NCI-H526 (cell line): ENCODE results near the gene ATRN.
A peak's percentile ranks its signal among the peaks of the same experiment; 100 is the strongest.

Source experiments
- DNase-seq, 2 experiments: peaks; one replicate each; lab custom pipeline; 2025; lab: John Stamatoyannopoulos, UW

The ATRN gene

GRCh38 chr20:3658019-3658715 lies 187.3 kb downstream of the ATRN start:
- DNase-seq, result no peak

DNA sequence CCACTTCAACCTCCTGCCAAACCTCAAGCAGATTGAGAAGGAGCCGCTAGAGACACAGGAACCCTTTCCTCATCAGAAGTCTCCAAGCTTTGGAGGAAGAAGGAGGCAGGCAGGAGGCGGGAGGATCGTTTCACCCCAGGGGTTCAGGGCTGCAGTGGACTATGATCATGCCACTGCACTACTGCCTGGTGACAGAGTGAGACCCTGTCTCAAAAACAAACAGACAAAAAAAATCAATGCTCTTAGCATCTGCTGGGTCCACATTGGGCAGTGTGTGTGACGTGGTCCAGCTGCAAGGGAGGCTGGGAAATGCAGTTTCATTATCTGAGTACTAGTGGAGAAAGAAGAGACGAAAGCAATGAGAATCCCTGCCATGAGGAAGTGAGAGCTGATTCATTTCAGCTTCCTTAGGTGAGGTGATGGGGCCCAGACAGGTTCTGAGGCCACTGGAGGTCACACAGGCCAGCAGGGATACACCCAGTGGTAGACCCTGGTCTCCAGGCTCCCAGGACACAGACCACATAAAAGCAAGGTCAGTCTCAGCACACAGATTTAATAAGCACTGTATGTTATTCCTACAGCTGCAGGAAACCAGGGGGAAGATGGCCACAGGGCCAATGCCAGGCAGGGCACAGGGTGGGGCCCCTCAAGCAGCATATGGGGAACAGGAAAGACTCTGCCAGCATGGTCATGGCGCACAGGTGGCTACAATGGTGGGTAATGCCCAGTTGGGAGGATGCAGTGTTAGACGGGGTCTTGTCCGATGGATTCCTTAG lies 188.1 kb downstream of the ATRN start:
- DNase-seq, result no peak

- DNase-seq, result no peak
These were observed 188.9 kb downstream of the ATRN start for GRCh38 chr20:3659492-3660261.

GRCh38 chr20:3660262-3661059 lies 189.6 kb downstream of the ATRN start:
- DNase-seq, result no peak

DNA sequence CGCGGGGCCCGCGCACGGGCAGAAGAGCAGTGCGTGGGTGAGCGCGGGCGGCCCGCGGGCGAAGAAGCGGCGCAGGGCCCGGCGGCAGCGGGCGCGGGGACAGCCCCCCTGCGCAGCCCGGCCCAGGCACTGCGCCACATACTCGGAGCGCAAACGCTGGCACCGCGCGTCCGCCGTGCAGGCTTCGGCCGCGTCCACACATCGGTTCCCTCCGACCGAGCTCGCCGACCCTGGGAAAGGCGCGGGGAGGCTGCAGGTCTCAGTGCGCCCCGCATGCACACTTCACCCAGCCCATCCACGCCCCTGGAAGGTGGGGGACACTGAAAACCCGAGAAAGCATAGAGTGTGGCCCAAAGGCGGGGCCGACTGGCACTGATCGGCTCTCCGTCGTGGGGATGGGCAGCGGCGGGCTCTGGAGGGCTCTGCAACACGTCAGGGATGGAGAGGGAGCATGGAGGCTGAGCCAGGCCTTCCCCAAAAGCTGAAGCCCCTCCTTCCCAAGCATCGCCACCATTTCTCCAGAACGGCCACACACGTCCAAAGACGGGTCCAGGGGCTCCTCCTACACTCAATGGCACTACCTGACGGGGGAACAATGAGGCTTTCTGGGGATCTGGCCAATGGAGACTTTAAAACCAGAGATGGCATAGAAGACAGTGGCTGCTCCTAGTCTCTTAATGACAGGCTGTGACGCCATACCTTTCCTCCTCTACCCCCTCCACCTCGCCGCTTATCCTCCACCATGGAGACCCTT lies 190.4 kb downstream of the ATRN start:
- DNase-seq, result no peak

DNA sequence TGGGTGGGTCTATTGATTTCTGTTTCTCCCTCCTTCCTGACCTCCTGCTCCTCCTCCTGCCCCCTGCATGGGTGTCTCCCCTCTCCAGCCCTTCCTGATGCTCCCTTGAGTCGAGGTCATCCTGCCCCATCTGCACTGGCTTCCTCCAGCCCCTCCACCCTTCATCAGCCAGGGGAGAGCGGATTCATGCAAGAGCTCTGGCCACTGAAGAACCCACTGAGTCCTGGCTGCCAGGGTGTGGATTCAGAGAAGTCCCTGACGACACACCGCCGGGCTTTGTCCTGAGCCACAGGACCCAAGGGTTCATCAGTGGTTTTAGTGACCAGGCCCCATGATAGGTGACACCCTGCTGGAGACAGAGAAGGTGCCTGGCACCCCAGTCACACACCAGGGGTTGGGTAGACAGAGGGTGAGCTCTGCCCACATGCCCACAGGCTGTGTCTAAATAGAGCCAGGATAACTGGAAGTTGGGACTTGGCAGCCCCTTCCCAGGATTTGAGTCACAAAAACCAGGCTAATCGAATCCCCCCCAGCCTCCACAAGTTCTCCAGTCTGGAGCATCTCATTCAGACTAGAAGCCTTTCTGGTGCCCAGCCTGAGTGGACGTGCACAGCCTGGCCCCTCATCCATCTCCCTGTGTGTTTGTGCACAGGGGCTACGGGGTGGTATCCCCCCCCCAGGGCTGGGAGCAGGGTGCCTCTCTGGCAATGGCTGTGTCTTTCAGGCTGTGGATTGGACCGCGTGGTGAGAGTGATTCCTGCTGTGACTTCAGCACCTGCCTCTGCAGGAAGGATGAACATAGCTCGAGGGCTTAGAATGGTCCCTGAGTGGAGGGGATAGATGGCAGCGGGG lies 191.2 kb downstream of the ATRN start:
- no peak for DNase-seq

GRCh38 chr20:3663031-3663701 lies 192.3 kb downstream of the ATRN start, which contains the start of gene GFRA4:
Gene GFRA4, minus strand, starts transcription at chr20:3663399. Its CDS starts 0 bp downstream, at chr20:3663399.
- DNase-seq, result no peak

DNA sequence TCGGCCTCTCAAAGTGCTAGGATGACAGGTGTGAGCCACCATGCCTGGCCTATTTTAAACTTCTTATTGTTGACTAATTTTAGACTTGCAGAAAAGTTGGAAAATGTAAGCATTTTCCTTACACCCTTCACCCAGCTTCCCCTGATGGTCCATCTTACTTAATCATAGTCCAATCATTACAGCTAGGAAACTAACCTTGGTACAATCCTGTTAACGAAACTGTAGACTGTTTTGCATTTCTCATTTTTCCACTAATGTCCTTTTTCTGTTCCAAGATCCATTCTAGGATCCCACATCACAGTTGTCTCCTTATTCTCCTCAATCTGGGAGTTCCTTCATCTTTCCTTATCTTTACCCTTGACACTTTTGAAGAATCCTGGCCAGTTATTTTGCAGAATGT lies 193.0 kb downstream of the ATRN start:
- DNase-seq, result no peak

DNA sequence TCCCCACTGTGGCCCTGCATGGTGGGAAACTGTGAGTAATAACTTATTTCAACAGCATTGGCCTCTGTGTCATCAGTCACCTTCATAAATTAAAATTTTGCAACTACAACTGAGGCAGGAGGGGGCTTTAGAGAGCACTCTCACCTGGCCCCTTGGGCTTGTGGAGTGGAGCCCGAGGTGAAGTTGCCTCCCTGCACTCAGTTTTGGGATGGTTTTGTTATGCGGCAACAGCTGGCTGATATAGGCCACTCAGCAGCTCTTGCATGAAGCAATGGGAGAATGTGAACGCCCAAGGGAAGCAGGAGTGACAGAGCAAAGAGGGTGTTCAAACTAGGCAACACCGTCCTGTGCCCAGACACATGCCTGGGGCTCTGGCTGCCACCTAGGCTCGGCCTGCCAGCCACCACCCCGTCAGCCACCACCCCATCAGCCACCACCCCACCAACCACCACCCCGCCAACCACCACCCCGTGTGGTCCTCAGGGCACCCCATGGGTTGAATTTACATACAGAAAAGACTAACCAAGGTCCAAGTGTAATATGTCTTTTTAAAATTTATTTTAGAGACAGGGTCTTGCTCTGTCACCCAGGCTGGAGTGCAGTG lies 196.7 kb downstream of the ATRN start:
- no peak for DNase-seq

DNA sequence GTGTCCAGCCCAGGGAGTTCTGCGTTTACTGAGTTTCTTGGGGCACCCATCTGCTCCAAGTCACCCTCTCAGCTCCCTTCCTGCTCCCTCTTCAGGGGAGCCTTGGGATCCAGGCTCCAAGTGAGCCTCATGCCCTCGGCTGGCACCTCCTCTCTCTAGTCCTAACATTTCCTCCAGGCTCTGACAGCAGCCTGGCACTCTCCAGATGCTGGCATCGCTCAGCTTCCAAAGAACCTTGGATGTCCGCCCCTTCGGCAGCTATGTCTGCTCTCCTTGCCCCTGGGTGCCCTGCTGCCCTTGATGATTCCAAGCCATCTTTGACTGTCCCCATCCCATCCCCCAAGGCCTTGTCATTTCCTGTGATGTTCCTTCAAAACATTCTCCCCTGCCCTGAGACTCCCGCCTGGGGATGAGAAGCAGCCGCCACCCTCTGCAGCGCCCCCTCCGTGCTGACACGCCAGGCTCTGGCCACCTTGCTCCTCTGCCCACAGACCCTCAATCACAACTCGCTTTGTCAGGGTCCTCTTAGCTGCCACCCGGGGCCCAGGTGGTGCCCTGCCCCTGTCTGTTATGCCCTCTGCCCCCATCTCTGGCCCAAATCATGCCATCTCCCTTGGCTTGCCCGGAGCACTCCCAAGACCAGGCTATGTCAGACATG lies 199.0 kb downstream of the ATRN start:
- no peak for DNase-seq

GRCh38 chr20:3670511-3670910 lies 199.7 kb downstream of the ATRN start:
- no peak for DNase-seq

DNA sequence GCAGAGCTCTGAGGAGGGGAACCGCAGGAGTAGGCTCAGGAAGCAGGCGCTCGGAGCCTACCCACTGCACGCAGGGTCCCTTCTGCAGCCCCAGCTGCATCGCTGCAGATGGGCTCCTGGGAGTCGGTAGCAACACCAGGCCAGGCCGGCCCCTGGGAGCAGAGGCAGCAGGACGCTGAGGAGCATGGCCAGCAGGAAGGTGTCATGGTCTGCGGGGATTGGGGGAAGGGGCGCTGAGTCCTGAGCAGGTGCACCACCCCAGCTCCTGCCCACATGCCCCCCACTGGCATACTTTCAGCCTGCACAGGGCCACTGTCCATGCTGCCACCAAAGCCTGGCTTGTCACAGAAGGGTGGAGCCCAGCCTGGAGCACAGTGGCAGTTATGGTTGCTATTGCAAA lies 200.1 kb downstream of the ATRN start:
- no peak for DNase-seq

DNA sequence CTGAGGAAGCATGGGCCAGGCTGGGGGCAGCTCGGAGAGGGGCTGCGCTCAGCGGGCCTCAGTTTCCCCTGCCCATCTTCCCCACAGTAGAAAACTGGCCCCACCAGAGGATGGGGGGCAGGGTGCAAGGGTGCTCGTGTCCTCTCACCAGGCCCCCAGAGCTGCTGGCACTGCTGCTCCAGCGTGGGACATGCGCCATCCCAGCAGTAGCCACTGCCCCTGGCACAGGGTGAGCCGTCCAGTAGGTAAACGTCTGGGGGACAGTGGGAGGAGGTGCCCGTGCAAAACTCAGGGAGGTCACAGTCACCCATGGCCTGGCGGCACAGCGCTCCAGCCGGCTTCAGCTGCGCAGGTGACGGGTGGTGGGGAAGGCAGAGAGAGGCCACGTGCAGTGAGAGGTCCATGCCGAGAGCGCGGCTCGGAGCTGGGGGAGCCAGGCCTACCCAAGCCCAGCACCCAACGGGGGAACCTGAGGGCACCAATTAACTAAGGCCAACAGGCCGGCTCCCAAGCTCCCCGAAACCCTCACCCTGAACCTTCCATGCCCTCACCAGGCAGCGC lies 201.2 kb downstream of the ATRN start:
- no peak for DNase-seq

DNA sequence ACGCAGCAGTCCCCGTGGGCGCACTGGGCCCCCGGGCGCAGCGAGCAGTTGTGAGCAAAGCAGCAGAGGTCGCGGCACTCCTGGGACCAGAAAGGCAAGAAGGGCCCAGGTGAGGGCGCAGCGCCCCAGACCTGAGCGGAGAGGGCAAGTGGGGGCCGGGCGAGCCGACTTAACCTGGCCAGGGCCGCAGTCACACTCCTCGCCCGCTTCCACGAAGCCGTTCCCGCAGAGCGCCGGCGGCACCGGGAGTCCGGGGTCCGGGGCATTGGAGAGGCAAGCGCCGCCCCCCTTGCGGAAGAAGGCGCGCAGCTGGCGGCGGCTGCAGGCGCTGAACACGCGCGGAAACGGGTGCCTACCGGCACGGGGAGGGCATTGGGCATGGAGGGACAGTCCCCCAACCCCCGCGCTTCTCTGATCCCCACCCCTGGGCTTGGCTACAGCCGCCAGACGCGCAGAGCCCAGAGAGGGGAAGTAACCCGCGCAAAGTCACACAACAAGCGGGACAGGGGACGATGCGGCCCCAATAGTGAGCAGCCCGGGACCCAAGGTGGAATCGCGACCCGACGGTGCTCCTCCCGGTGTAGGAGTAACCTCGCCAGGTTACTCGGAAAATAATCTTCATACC lies 201.8 kb downstream of the ATRN start:
- DNase-seq, result peak in 1 of 2 experiments; percentile 41

DNA sequence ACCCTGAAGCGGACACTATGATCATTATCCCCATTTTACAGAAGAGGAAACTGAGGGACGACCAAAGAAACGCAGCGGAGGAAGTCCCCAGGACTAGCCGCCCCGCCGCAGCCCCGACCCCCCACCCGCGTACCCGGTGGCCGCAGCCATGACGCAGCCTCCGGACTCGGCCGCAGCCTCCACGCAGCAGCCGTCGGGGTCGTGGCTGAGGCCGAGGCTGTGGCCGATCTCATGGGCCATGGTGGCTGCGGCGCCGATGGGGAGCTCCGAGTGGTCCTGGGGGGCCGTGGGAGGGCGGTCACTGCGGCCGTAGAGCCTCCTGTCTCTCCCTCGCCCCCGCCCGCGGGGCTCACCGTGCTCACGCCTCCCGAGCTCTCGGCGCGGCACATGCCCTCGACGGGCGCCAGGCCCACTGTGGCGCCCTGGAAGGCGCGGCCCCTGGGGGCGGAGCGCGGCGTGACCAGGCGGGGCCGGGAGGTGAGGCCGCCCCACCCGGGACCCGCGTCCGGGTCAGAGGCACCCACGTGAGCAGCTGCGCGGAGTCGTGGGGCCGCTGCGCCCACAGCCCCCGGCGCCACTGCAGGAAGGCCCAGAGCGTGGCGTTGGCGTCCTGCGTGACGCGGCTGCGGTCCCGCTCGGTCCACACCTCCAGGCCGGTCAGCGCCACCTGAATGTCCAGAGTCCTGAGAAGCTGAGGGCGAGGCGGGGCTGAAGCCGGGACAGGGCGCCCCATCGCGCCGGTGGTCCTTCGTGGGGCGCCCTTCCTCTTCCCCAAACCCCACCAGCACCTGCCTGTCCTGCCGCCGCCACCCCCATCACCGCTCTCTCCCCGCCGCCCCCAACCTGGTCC lies 202.6 kb downstream of the ATRN start:
- no peak for DNase-seq

DNA sequence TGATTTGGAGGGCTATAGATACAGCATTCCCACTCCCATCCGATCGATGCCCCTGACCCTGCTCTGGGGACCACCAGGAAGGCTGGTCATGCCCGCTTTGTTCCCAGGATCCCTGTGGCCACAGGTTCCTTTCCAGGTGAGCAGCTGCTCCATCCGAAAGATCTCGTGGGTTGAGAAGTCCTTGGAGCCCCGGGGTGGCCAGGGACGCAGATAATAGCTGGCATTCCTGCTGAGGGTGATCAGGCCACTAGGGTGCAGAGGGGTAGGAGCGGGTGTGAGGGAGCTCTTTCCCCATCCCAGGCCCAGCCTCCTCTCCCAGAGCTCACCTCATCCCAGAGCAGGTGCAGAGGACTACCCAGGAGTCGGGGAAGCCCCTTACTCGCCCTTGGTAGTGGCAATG lies 203.6 kb downstream of the ATRN start:
- peak; percentile 15 to 59 for DNase-seq
